B cell (primary cell): Measurements from ENCODE around the gene KMT2C. TPM values are rescaled to one million over a fixed set of nuclear protein-coding genes. Genes with fewer than 3 reads are reported as not detected.

Experiments
- ATAC-seq: fragments of 200-7000 bp; cut with Tn5 transposase; one replicate; pipeline ENCODE4 v1.10.0; 2021; ENCODE audit warnings: low read depth, mild to moderate bottlenecking, moderate number of reproducible peaks, moderate library complexity
- CTCF ChIA-PET: fragments of 350-600 bp; sonication (Branson Sonifier 250); formaldehyde crosslinking; loops from one replicate; lab custom pipeline; 2021; ENCODE audit warnings: antibody characterized with exemption, inconsistent platforms; lab: Charles Lee
- POLR2A ChIA-PET: fragments of 350-600 bp; sonication (Branson Sonifier 250); formaldehyde crosslinking; loops from one replicate; lab custom pipeline; 2021; ENCODE audit warnings: antibody characterized with exemption; lab: Charles Lee
- DNase-seq: peaks from one replicate; pipeline ENCODE4 v3.0.0; 2013
- H2AFZ ChIP-seq: 2 replicates; pipeline ENCODE4 v1.6.1; 2012; ENCODE audit warnings: mild to moderate bottlenecking, low read depth, low read length; ENCODE audit not compliant: insufficient read depth, poor library complexity, severe bottlenecking
- H3K27ac ChIP-seq, 2 donors: 1 replicate in 1 of 2; 2 replicates in 1 of 2; pipeline ENCODE4 v1.5.1; 2012 to 2013; ENCODE audit warnings: low read length in 2 of 2, mild to moderate bottlenecking in 2 of 2, moderate library complexity in 1 of 2
- H3K27me3 ChIP-seq, 4 experiments: fragments of 200-600 bp in 1 of 4; sonication (generic) in 1 of 4; replicated peaks in 1 of 4; 1 replicate in 2 of 4; 2 replicates in 2 of 4; pipeline versions ENCODE4 v1.6.1 to v1.7.0; 2013 to 2016; ENCODE audit warnings: low read length in 3 of 4, mild to moderate bottlenecking in 2 of 4, mixed read lengths in 1 of 4, moderate library complexity in 1 of 4; ENCODE audit not compliant: insufficient read depth in 4 of 4, control insufficient read depth in 3 of 4; ENCODE audit errors: control extremely low read depth in 1 of 4
- H3K36me3 ChIP-seq, 2 experiments: replicated peaks in 1 of 2; 1 replicate in 1 of 2; 2 replicates in 1 of 2; pipeline versions ENCODE4 v1.6.1 to v1.7.1; 2013; ENCODE audit warnings: low read length in 1 of 2; ENCODE audit not compliant: insufficient read depth in 2 of 2, control insufficient read depth in 1 of 2; ENCODE audit errors: control extremely low read depth in 1 of 2, extremely low read depth in 1 of 2
- H3K4me1 ChIP-seq, 2 donors: fragments of 200-600 bp in 1 of 2; sonication (generic) in 1 of 2; 1 replicate in 1 of 2; 2 replicates in 1 of 2; pipeline versions ENCODE4 v1.5.1 to v1.6.1; 2013 to 2017; ENCODE audit warnings: low read length in 2 of 2; ENCODE audit not compliant: control insufficient read depth in 2 of 2, insufficient read depth in 2 of 2
- H3K4me2 ChIP-seq: replicated peaks from 2 replicates; pipeline ENCODE3; 2012; ENCODE audit warnings: mild to moderate bottlenecking, low read depth, low read length; ENCODE audit not compliant: poor library complexity, severe bottlenecking
- H3K4me3 ChIP-seq, 5 experiments: fragments of 200-600 bp in 1 of 5; sonication (generic) in 1 of 5; 1 replicate in 3 of 5; 2 replicates in 2 of 5; pipeline versions ENCODE4 v1.5.1 to v1.7.0; 2011 to 2016; ENCODE audit warnings: low read length in 4 of 5, mild to moderate bottlenecking in 4 of 5, low read depth in 2 of 5, control low read depth in 1 of 5, moderate library complexity in 1 of 5; ENCODE audit not compliant: insufficient read depth in 1 of 5; ENCODE audit errors: control extremely low read depth in 1 of 5, extremely low read depth in 1 of 5
- H3K79me2 ChIP-seq: fragments of 200-600 bp; sonication (generic); one replicate; pipeline ENCODE4 v1.6.0; 2016; ENCODE audit warnings: low read length; ENCODE audit not compliant: control insufficient read depth, insufficient read depth
- H3K9ac ChIP-seq: fragments of 200-600 bp; sonication (generic); 2 replicates; pipeline ENCODE4 v1.6.1; 2017; ENCODE audit warnings: mild to moderate bottlenecking, low read length, moderate library complexity
- H3K9me3 ChIP-seq, 3 donors: one replicate each; pipeline versions ENCODE4 v1.6.1 to v1.7.1; 2013; ENCODE audit warnings: low read length in 2 of 3; ENCODE audit not compliant: control insufficient read depth in 2 of 3, insufficient read depth in 1 of 3; ENCODE audit errors: control extremely low read depth in 1 of 3
- H4K20me1 ChIP-seq: 2 replicates; pipeline ENCODE4 v1.6.0; 2012; ENCODE audit warnings: mild to moderate bottlenecking, low read length; ENCODE audit not compliant: insufficient read depth, control insufficient read depth, poor library complexity, severe bottlenecking
- H3K27ac Mint-ChIP-seq: one replicate; pipeline ENCODE4 v1.8.0; 2021; ENCODE audit warnings: mixed read lengths
- H3K27me3 Mint-ChIP-seq: one replicate; pipeline ENCODE4 v1.8.0; 2021; ENCODE audit warnings: mixed read lengths
- H3K4me1 Mint-ChIP-seq: one replicate; pipeline ENCODE4 v1.8.0; 2021; ENCODE audit warnings: mixed read lengths
- H3K4me3 Mint-ChIP-seq: one replicate; pipeline ENCODE4 v1.8.0; 2021; ENCODE audit warnings: mixed read lengths
- H3K9me3 Mint-ChIP-seq: one replicate; pipeline ENCODE4 v1.8.0; 2022; ENCODE audit warnings: mixed read lengths; ENCODE audit not compliant: insufficient read depth
- CTCF ChIP-seq: fragments of 200-600 bp; IDR thresholded peaks from one replicate; pipeline ENCODE4 v1.8.0; 2022; ENCODE audit warnings: antibody characterized with exemption, mild to moderate bottlenecking
- EZH2 ChIP-seq: IDR thresholded peaks from 2 replicates; pipeline ENCODE4 v1.6.1; 2012; ENCODE audit warnings: borderline replicate concordance, low read depth, mild to moderate bottlenecking, moderate library complexity, low read length; ENCODE audit not compliant: insufficient read depth, poor library complexity, severe bottlenecking
- WGBS: methylation state at CpG from one replicate; pipeline ENCODE4 v1.1.5; 2013; ENCODE audit warnings: missing lambda C conversion rate; ENCODE audit not compliant: insufficient coverage; 5-methylcytosine and 5-hydroxymethylcytosine counted together
- intact Hi-C: fragments of 100-400 bp; cut with micrococcal nuclease; formaldehyde crosslinking; loops from one replicate; pipeline ENCODE4 v1.10.0; 2022
- polyA plus RNA-seq: library from polyadenylated mRNA; depleted of rRNA; stranded (reverse); fragments of >200 nt; gene quantifications from 2 replicates; pipeline ENCODE4 v1.2.3, GENCODE V29; 2012
- total RNA-seq, 2 donors: library from RNA; stranded (reverse); fragments of 120-200 nt in 1 of 2; gene quantifications; 1 replicate in 1 of 2; 2 replicates in 1 of 2; pipeline versions ENCODE4 v1.2.3 to v1.2.4, GENCODE V29; 2013 to 2022

KMT2C gene
- total and polyA plus RNA-seq, 2 donors (not counting 1 experiment from before 2014, with no cell fraction given) = 14.9 to 171 TPM

- Histone ChIP-seq H3K4me2 (no peak overlapping the region), H3K79me2 (no peaks in the 10 kb centered on the region), H3K4me1 (no peaks in the 10 kb centered on the region), H3K9me3 (no peaks in the 10 kb centered on the region), H3K27me3 (no peaks in the 10 kb centered on the region), H4K20me1 (no peaks in the 10 kb centered on the region), H3K36me3 (peaks cover 21 to 26% of the 10 kb centered on the region in 2 experiments), H3K27ac (no peak overlapping the region), H3K4me3 (no peak overlapping the region), H3K9ac (no peak overlapping the region), H2AFZ (no peak overlapping the region)
- H3K4me1 Mint-ChIP-seq = no peaks in the 10 kb centered on the region
- TF ChIP-seq EZH2 (no peak), CTCF (no peak)
- intact Hi-C loops = no loop called here
- ChIA-PET POLR2A (no interaction called here), CTCF (no interaction called here)
- no peaks in the 10 kb centered on the region for H3K9me3 Mint-ChIP-seq
- H3K27ac Mint-ChIP-seq = no peak overlapping the region
- ATAC-seq = no peak
- no peaks in the 10 kb centered on the region for H3K27me3 Mint-ChIP-seq
- no peak for DNase-seq
- WGBS = 100% methylated on average over 1 of the region's 6 CpGs
- H3K4me3 Mint-ChIP-seq = no peak overlapping the region
Measured at GRCh38 chr7:152200395-152200794, 235.4 kb downstream of the KMT2C start.

GRCh38 chr7:152196391-152196790 is 239.4 kb downstream of the KMT2C start:
- H3K27ac Mint-ChIP-seq = no peak overlapping the region
- TF ChIP-seq EZH2 (no peak), CTCF (no peak)
- Histone ChIP-seq H3K27ac (no peak overlapping the region), H2AFZ (no peak overlapping the region), H3K9me3 (no peaks in the 10 kb centered on the region), H3K79me2 (no peaks in the 10 kb centered on the region), H4K20me1 (no peaks in the 10 kb centered on the region), H3K36me3 (peaks cover 32 to 53% of the 10 kb centered on the region in 2 experiments), H3K4me1 (no peaks in the 10 kb centered on the region), H3K4me2 (no peak overlapping the region), H3K4me3 (no peak overlapping the region), H3K27me3 (no peaks in the 10 kb centered on the region), H3K9ac (no peak overlapping the region)
- ATAC-seq (no peak), DNase-seq (no peak)
- 100% methylated on average over 2 of the region's 4 CpGs for WGBS
- ChIA-PET CTCF (no interaction called here), POLR2A (no interaction called here)
- H3K27me3 Mint-ChIP-seq = no peaks in the 10 kb centered on the region
- no peak overlapping the region for H3K4me3 Mint-ChIP-seq
- H3K9me3 Mint-ChIP-seq = no peaks in the 10 kb centered on the region
- no peaks in the 10 kb centered on the region for H3K4me1 Mint-ChIP-seq
- intact Hi-C loops = no loop called here
